Lower leg skin (tissue), 4 donors: Measurements from ENCODE around the gene PLXDC1. TPM values are rescaled to one million over a fixed set of nuclear protein-coding genes. Genes with fewer than 3 reads are reported as not detected.

ENCODE experiments used
- DNase-seq, 2 donors: peaks; one replicate each; pipeline ENCODE4 v3.0.0-alpha.2; 2019; ENCODE audit warnings: low spot score in 2 of 2
- H3K4me3 ChIP-seq: fragments of 200-600 bp; sonication (generic); 2 replicates; pipeline ENCODE4 v1.5.1; 2017; ENCODE audit warnings: mild to moderate bottlenecking, low read depth; ENCODE audit not compliant: poor library complexity, severe bottlenecking
- CTCF ChIP-seq, 3 donors: fragments of 450-650 bp; IDR thresholded peaks; one replicate each; pipeline ENCODE4 v1.5.1; 2016; ENCODE audit warnings: antibody characterized with exemption in 3 of 3, mild to moderate bottlenecking in 3 of 3, moderate library complexity in 2 of 3
- POLR2A ChIP-seq, 2 donors: fragments of 450-650 bp; IDR thresholded peaks; one replicate each; pipeline ENCODE4 v1.6.1; 2016 to 2017; ENCODE audit warnings: antibody characterized with exemption in 2 of 2, mild to moderate bottlenecking in 1 of 2, moderate library complexity in 1 of 2
- WGBS, 2 donors: methylation state at CpG; one replicate each; pipeline ENCODE4 v1.1.5; 2018; 5-methylcytosine and 5-hydroxymethylcytosine counted together
- intact Hi-C: fragments of 100-400 bp; cut with DNase I; formaldehyde crosslinking; loops from one replicate; pipeline ENCODE4 v1.15.0; 2023; ENCODE audit warnings: low total_unique reads
- total RNA-seq, 4 donors: library from RNA; depleted of rRNA; stranded (reverse); fragments of >200 nt; gene quantifications; one replicate each; pipeline ENCODE4 v1.1.0, GENCODE V29; 2016

PLXDC1 gene
- total RNA-seq, 4 donors from 2014 or later = 2.7 to 8.1 (median 5.2) TPM

- intact Hi-C loops = no loop called here
- H3K4me3 ChIP-seq = no peak overlapping the region
- 83 to 84% methylated on average over 15 of the region's 15 CpGs for WGBS, 2 donors
- no peak for TF ChIP-seq POLR2A (IDR thresholded peaks at IDR 0.05)
- TF ChIP-seq CTCF (IDR thresholded peaks at IDR 0.05) = no peak
- no peak for DNase-seq
Observed at GRCh38 chr17:39186481-39187002, 35.1 kb upstream of the PLXDC1 start.

- TF ChIP-seq POLR2A (IDR thresholded peaks at IDR 0.05) = no peak
- no peak for TF ChIP-seq CTCF (IDR thresholded peaks at IDR 0.05)
- H3K4me3 ChIP-seq = no peak overlapping the region
- intact Hi-C loops = no loop called here
- no peak for DNase-seq
- WGBS, 2 donors = 88 to 92% methylated on average over 10 of the region's 10 CpGs
Observed at GRCh38 chr17:39183720-39184119, 32.3 kb upstream of the PLXDC1 start.

GRCh38 chr17:39183045-39183444 is 31.6 kb upstream of the PLXDC1 start:
- 78 to 94% methylated on average over 5 of the region's 5 CpGs for WGBS, 2 donors
- no peak for DNase-seq
- no peak overlapping the region for H3K4me3 ChIP-seq
- TF ChIP-seq POLR2A (IDR thresholded peaks at IDR 0.05) = no peak
- TF ChIP-seq CTCF (IDR thresholded peaks at IDR 0.05) = no peak
- intact Hi-C loops = no loop called here

- DNase-seq = no peak
- TF ChIP-seq CTCF (IDR thresholded peaks at IDR 0.05) (no peak), POLR2A (IDR thresholded peaks at IDR 0.05) (no peak)
- H3K4me3 ChIP-seq = no peak overlapping the region
- WGBS, 2 donors = 80 to 84% methylated on average over 5 of the region's 5 CpGs
- intact Hi-C loops = no loop called here
Observed at GRCh38 chr17:39181303-39181702, 29.9 kb upstream of the PLXDC1 start.

- TF ChIP-seq POLR2A (IDR thresholded peaks at IDR 0.05) (no peak), CTCF (IDR thresholded peaks at IDR 0.05) (no peak)
- no peak overlapping the region for H3K4me3 ChIP-seq
- intact Hi-C loops = no loop called here
- no peak for DNase-seq
- WGBS, 2 donors = 41 to 49% methylated on average over 4 of the region's 4 CpGs
Observed at GRCh38 chr17:39178536-39178935, 27.1 kb upstream of the PLXDC1 start.

GRCh38 chr17:39177256-39177655 is 25.8 kb upstream of the PLXDC1 start:
- H3K4me3 ChIP-seq = no peak overlapping the region
- intact Hi-C loops = no loop called here
- WGBS, 2 donors = 85 to 86% methylated on average over 12 of the region's 12 CpGs
- TF ChIP-seq CTCF (IDR thresholded peaks at IDR 0.05) = no peak
- DNase-seq = no peak
